ENCODE measurements around the gene AGBL4. TPM values are rescaled to one million over a fixed set of nuclear protein-coding genes. Genes with fewer than 3 reads are reported as not detected.

Gene AGBL4
- total RNA-seq, 6 experiments from 2014 or later: not detected

DNA sequence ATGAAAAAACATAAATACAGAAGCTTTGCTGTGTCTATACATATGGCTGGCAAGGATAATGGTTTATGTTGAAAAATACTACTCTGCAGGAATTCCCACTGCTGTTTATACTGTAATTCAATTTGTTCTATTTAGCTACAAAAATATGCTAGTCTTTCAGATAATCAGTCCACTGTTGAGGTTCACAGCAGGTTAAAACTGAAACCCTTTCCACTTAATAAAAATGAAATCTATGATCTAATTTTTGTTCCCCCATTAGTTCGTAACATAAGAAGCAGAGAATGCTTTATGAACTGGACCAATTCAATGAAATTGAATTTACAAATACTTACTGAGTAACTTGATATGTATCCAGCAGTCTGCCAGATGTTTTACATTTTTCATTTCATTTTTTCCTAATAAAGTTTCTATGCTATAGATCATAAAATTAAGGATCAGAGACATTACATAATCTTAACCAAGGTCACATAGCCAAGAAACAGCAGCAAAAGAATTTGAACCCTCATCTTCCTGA is 887.0 kb downstream of the AGBL4 start:
- DNase-seq: no peak
- no peaks in the 10 kb centered on the region; the same call in 1 of the 2 replicates for H3K36me3 Mint-ChIP-seq (ENCODE audit: low read depth)
- no peak for TF ChIP-seq CTCF (IDR thresholded peaks at IDR 0.05)
- no peak overlapping the region for H3K27ac Mint-ChIP-seq
- peaks cover 34% of the 10 kb centered on the region for H3K9me3 Mint-ChIP-seq
- no peaks in the 10 kb centered on the region for H3K4me1 Mint-ChIP-seq (ENCODE audit: low read depth)
- no peak overlapping the region for H3K4me3 Mint-ChIP-seq
- no peaks in the 10 kb centered on the region for H3K27me3 Mint-ChIP-seq (ENCODE audit: insufficient read depth)

- TF ChIP-seq CTCF (IDR thresholded peaks at IDR 0.05): no peak
- H3K9me3 Mint-ChIP-seq: peaks cover 29% of the 10 kb centered on the region
- H3K36me3 Mint-ChIP-seq (ENCODE audit: low read depth): peaks cover 3% of the 10 kb centered on the region; the same call in 1 of the 2 replicates
- DNase-seq: no peak
- H3K4me1 Mint-ChIP-seq (ENCODE audit: low read depth): no peaks in the 10 kb centered on the region
- no peak overlapping the region for H3K27ac Mint-ChIP-seq
- no peaks in the 10 kb centered on the region for H3K27me3 Mint-ChIP-seq (ENCODE audit: insufficient read depth)
- no peak overlapping the region for H3K4me3 Mint-ChIP-seq
Measured at GRCh38 chr1:49125746-49126145, 898.0 kb downstream of the AGBL4 start.

DNA sequence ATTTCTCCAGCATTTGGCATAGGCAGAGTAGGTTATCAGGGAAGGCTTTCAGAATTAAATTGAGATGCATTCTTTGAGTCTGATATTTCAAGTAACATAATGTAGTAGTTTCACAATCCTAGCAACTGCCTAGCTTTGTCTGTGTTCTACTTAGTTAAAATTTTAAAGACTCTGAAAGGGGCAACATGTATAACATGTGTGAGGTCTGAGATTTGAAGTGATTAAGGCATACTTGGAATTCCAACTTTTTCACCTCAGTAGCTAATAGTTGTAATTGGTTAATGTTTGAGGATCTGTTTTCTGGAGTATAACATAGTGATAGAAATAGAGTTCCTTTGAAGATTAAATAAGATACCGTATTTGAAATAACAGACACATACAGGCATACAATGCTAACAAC is 911.8 kb downstream of the AGBL4 start:
- Mint-ChIP-seq H3K36me3 (ENCODE audit: low read depth) (no peaks in the 10 kb centered on the region), H3K27ac (no peak overlapping the region), H3K27me3 (ENCODE audit: insufficient read depth) (no peaks in the 10 kb centered on the region), H3K4me3 (no peak overlapping the region), H3K9me3 (peaks cover 66% of the 10 kb centered on the region), H3K4me1 (ENCODE audit: low read depth) (no peaks in the 10 kb centered on the region)
- no peak for TF ChIP-seq CTCF (IDR thresholded peaks at IDR 0.05)
- DNase-seq: no peak

GRCh38 chr1:49106445-49106844 is 917.3 kb downstream of the AGBL4 start:
- H3K27me3 Mint-ChIP-seq (ENCODE audit: insufficient read depth): no peaks in the 10 kb centered on the region
- DNase-seq: no peak
- peaks cover 5% of the 10 kb centered on the region; the same call in 1 of the 2 replicates for H3K36me3 Mint-ChIP-seq (ENCODE audit: low read depth)
- TF ChIP-seq CTCF (IDR thresholded peaks at IDR 0.05): no peak
- H3K27ac Mint-ChIP-seq: no peak overlapping the region
- no peak overlapping the region for H3K4me3 Mint-ChIP-seq
- peaks cover 47% of the 10 kb centered on the region for H3K9me3 Mint-ChIP-seq
- no peaks in the 10 kb centered on the region for H3K4me1 Mint-ChIP-seq (ENCODE audit: low read depth)

GRCh38 chr1:49104575-49104974 is 919.2 kb downstream of the AGBL4 start:
- Mint-ChIP-seq H3K4me3 (no peak overlapping the region), H3K27ac (no peak overlapping the region), H3K9me3 (peaks cover 31% of the 10 kb centered on the region), H3K4me1 (ENCODE audit: low read depth) (no peaks in the 10 kb centered on the region), H3K36me3 (ENCODE audit: low read depth) (peaks cover 5% of the 10 kb centered on the region; the same call in 1 of the 2 replicates), H3K27me3 (ENCODE audit: insufficient read depth) (no peaks in the 10 kb centered on the region)
- no peak for DNase-seq
- TF ChIP-seq CTCF (IDR thresholded peaks at IDR 0.05): no peak

DNA sequence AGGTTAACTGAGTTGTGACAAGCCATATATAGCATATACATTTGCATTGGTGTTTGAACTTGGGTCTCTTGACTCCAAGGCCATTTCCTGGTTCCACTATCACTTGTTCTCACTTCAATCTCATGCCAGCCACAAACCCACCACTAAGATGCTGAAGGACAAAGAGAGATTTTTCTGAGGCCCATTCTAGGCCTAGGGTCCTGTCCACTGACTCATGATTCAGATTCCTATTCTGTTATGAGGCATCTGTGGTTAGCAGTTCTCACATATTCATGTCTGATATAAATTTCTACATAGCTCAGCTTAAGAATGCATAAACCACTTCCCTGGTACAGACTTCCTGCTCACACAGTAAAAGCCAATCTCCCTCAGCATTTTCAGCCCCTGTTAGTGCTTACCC is 921.0 kb downstream of the AGBL4 start:
- H3K27ac Mint-ChIP-seq: no peak overlapping the region
- no peak for TF ChIP-seq CTCF (IDR thresholded peaks at IDR 0.05)
- peaks cover 38% of the 10 kb centered on the region for H3K9me3 Mint-ChIP-seq
- peaks cover 5% of the 10 kb centered on the region; the same call in 1 of the 2 replicates for H3K36me3 Mint-ChIP-seq (ENCODE audit: low read depth)
- no peaks in the 10 kb centered on the region for H3K4me1 Mint-ChIP-seq (ENCODE audit: low read depth)
- DNase-seq: no peak
- H3K4me3 Mint-ChIP-seq: no peak overlapping the region
- no peaks in the 10 kb centered on the region for H3K27me3 Mint-ChIP-seq (ENCODE audit: insufficient read depth)
